ENCODE data around the gene DARS1. TPM values are rescaled to one million over a fixed set of nuclear protein-coding genes. Genes with fewer than 3 reads are reported as not detected.
"Not testable (repeated sequence)": the region's sequence is repeated elsewhere in the genome, so short reads cannot be mapped to it uniquely, and the experiment has no call there.

DARS1 gene
- total RNA-seq, 1 experiment from 2014 or later = 149 TPM

DNA sequence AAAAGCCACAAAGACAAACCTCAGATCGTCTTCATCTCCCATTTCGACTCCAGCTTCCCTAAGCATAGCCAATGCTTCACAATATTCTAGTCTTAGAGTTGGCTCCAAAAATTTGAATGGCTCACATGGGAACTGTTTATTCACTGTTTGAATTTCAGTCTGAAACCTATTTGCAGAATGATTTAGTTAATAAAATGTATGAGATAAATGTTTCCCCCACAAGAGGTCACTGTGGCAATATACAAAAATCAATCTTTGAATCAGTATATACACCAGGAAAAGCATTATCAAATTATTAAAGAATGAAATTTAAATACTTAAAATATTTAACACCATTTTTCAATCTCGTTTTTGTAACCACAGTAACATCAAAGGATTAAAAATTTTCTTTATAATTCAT lies 69.2 kb downstream of the DARS1 start:
- DNase-seq = peak in 1 of 2 experiments; percentile 81
- Histone ChIP-seq H3K27me3 (no peaks in the 10 kb centered on the region), H3K4me1 (peaks cover 17% of the 10 kb centered on the region), H3K36me3 (peaks cover 50% of the 10 kb centered on the region), H3K27ac (peak overlapping the region; percentile 6; the same call in 1 of the 2 replicates), H3K9me3 (replicated peaks) (no peaks in the 10 kb centered on the region), H3K4me3 (no peak overlapping the region)

DNA sequence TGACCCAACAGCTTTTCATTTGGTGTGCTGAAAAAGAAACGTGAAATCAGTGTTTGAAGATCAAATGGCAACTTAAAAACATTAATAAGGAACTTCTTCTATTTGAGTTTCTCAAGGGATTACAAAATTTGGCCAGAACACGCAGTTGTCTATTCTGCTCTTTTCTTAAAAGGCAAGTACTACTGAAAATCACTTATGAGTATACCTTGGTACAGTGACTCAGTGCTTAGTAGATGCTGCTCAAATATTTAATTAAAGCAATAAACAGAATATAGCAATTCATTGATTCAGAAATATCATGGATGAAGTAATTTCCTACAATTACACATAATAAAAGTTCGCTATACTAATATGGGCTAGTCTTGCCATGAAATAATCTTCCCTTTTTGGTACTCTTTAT lies 70.9 kb downstream of the DARS1 start:
- H3K9me3 ChIP-seq (replicated peaks) = no peaks in the 10 kb centered on the region
- peaks cover 17% of the 10 kb centered on the region for H3K4me1 ChIP-seq
- DNase-seq = no peak
- H3K27me3 ChIP-seq = no peaks in the 10 kb centered on the region
- H3K27ac ChIP-seq = no peak overlapping the region
- peaks cover 54% of the 10 kb centered on the region for H3K36me3 ChIP-seq
- H3K4me3 ChIP-seq = no peak overlapping the region

DNA sequence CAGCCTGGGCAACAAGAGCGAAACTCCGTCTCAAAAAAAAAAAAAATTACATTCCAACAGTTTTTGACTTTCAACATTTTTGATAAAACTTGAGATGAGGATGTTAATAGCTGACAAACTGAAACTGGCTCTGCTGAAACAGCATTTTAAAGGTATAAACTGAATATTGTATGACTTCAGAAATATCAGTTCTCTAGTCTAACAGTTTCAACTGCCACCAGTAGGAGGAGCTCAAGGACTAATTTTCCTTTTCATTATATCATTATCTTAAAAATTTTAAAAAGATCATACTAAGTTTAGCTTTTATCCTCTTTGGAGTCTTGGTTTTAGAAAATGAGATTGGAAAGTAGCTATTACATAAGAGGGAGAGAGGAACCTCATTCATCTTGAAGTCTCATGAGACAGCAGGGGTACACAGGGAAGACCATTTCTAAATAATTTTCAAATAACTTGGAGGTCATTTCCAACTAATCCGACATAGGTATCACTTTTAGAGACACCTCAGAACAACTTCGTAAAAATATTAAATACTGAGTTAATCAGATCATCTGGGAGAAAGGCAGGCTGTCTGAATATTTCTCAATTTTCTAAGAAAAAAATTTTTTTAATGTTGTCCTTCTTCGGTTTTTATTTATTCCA lies 71.6 kb downstream of the DARS1 start:
- Histone ChIP-seq H3K9me3 (replicated peaks) (no peaks in the 10 kb centered on the region), H3K4me3 (no peak overlapping the region), H3K36me3 (peaks cover 52% of the 10 kb centered on the region), H3K4me1 (peaks cover 17% of the 10 kb centered on the region), H3K27me3 (no peaks in the 10 kb centered on the region), H3K27ac (no peak overlapping the region; the same call in 1 of the 2 replicates)
- peak; percentile 32 to 85 for DNase-seq

DNA sequence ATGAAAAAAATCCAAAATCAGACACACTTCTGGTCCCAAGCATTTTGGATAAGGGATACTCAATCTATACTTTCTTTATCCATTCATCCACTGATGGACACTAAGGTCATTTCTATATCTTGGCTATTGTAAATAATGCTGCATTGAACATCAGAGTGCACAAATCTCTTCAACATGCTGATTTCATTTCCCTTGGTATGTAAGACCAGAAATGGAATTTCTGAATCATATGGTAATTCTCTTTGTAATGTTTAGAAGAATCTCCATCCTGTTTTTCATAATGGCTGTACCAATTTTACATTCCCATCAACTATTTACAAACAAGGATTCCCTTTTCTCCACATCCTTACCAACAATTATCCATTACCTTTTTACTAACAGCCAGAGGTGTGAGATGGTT lies 75.5 kb downstream of the DARS1 start:
- Histone ChIP-seq H3K4me1 (peaks cover 12% of the 10 kb centered on the region), H3K36me3 (peaks cover 73% of the 10 kb centered on the region)
- DNase-seq = no peak

DNA sequence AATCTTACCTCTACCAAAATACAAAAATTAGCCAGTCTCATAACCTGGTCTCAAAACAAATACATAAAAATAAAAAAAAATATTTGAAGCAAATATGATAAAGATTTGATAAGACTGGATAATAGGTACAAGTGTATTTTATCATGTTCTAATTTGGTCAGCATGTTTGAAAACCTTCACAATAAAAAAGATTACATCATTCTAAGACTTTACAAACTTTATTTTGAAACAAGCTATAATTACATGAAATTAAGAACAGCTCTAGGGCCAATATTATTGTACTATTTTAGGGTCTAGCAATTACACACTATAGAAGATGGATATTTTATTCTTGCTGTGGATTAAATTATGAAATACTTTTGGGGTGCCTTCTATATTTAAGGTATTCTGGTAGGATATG lies 79.7 kb downstream of the DARS1 start:
- peaks cover 54% of the 10 kb centered on the region for H3K36me3 ChIP-seq
- H3K4me1 ChIP-seq = no peaks in the 10 kb centered on the region
- no peak overlapping the region for H3K27ac ChIP-seq
- no peak for DNase-seq
- no peak overlapping the region for H3K4me3 ChIP-seq
- H3K27me3 ChIP-seq = no peaks in the 10 kb centered on the region
- no peaks in the 10 kb centered on the region for H3K9me3 ChIP-seq (replicated peaks)

More for the DNA sequence above, 75.5 kb downstream of the DARS1 start:
- Histone ChIP-seq H3K27me3 (no peaks in the 10 kb centered on the region), H3K4me3 (no peak overlapping the region), H3K9me3 (replicated peaks) (no peaks in the 10 kb centered on the region), H3K27ac (no peak overlapping the region)

DNA sequence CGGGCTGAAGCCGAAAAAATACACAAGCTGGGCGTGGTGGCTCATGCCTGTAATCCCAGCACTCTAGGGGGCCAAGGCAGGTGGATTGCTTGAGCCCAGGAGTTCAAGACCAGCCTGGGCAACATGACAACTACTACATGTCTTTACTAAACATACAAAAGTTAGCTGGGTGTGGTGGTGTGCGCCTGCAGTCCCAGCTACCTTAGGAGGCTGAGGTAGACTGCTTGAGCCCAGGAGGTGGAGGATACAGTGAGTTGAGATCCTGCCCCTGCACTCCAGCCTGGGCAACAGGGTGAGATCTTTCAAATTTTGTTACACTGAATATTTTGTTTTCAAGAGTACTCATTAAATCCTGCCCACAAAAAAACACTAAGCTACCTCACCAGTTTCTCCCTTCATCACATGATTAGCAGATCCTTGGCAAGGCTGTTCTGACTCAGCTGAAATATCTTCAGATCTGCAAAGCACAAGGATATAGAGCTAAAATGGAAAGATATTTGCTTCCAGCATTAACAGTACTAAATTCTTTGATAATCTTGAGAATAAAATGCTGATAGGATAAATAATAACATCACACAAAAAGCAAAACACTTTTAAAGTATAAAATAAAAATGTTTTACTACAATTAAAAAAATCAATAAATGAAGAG lies 81.0 kb downstream of the DARS1 start:
- Histone ChIP-seq H3K4me1 (no peaks in the 10 kb centered on the region), H3K36me3 (peaks cover 41% of the 10 kb centered on the region), H3K27ac (no peak overlapping the region), H3K9me3 (replicated peaks) (no peaks in the 10 kb centered on the region), H3K4me3 (no peak overlapping the region), H3K27me3 (no peaks in the 10 kb centered on the region)
- no peak for DNase-seq

DNA sequence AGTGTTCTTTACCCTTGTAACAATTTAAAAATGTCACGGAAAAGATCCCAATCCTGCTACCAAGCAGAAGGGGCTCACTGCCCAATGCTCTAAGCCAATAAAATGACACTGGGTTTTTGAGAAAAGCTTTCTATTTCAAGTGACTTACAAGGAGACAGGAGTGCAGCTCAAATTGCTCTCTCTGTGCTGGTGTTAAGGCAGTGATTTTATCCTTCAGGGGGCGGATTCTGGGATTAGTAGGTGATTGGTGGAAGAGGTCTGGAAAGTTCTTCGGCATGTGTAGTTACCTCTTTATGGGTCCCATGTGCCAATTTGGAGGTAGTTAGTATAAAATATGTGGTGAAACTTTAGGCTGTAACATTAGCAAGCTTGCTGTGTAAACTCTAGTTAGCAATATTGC lies 81.8 kb downstream of the DARS1 start:
- Histone ChIP-seq H3K9me3 (replicated peaks) (no peaks in the 10 kb centered on the region), H3K4me1 (no peaks in the 10 kb centered on the region), H3K27ac (no peak overlapping the region), H3K27me3 (no peaks in the 10 kb centered on the region), H3K4me3 (no peak overlapping the region), H3K36me3 (peaks cover 38% of the 10 kb centered on the region)
- DNase-seq = no peak

DNA sequence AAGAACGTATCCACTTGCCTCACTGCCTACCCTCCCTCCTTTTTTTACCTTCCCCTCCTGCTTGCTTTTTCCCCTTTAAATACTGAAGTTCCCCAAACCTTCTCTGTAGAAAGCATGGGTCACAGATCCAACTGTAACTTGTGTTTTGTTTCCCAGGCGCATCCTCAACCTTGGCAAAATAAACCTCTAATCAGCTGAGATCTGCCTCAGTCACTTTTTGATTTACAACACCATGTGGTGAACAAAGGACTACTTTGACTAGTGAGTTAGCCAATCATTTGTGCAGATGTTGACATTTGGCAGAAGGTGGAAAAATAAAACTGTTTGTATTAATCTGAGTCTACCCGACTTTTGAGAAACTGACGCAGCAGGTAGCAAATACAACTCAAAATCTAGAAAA lies 85.9 kb downstream of the DARS1 start:
- H3K9me3 ChIP-seq (replicated peaks) = no peaks in the 10 kb centered on the region
- no peak overlapping the region for H3K27ac ChIP-seq
- no peak overlapping the region for H3K4me3 ChIP-seq
- H3K4me1 ChIP-seq = no peaks in the 10 kb centered on the region
- peaks cover 15% of the 10 kb centered on the region for H3K36me3 ChIP-seq
- DNase-seq = no peak
- no peaks in the 10 kb centered on the region for H3K27me3 ChIP-seq

DNA sequence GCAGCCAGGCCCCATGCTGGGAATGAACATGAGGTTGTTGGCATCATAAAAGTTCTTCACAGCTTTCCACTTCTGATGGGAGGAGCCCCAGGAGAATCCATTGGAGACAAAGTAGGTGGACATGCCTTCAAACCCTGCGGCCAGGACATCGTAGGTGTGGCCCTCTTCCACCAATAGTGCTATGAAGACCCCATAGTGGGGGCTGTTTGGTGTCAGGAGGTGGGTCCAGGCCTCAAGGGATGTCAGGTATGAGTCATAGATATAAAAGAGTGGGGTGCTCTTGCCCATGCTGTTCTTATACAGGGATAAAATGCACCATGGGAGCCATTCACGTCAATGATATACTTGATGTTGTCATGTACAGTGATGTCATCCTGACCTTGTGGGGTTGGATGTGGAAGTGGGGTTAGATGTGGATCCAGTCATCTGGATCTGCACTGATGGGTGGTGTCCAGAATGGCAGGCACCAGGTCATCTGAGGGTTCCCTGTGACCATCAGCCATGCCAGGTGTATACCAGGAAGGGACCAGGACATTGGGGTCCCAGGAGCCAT lies 87.1 kb downstream of the DARS1 start:
- H3K27me3 ChIP-seq = no peaks in the 10 kb centered on the region
- H3K4me1 ChIP-seq = no peaks in the 10 kb centered on the region
- H3K4me3 ChIP-seq = no peak overlapping the region
- peaks cover 8% of the 10 kb centered on the region for H3K36me3 ChIP-seq
- no peak overlapping the region for H3K27ac ChIP-seq
- DNase-seq = no peak
- H3K9me3 ChIP-seq (replicated peaks) = no peaks in the 10 kb centered on the region

DNA sequence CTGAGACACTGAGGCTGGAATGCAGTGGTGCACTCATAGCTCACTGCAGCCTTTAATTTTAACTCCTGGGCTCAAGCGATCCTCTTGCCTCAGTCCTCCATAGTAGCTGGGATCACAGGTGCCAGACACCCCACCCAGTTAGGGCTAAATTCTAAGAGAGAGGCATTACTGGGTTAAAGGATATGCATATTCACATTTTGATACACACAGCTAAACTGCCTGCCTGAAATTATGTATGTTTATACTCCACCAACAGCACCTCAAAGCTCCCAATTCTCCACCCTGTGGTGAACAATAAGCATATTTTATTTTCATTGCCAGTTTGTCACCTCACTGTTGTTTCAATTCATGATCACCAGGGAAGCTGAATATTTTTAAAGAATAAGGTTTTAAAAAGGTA lies 90.5 kb downstream of the DARS1 start:
- H3K27me3 ChIP-seq = no peaks in the 10 kb centered on the region
- no peaks in the 10 kb centered on the region for H3K9me3 ChIP-seq (replicated peaks)
- no peak for DNase-seq
- H3K36me3 ChIP-seq = peaks cover 5% of the 10 kb centered on the region; the same call in 1 of the 2 replicates
- no peaks in the 10 kb centered on the region for H3K4me1 ChIP-seq
- H3K4me3 ChIP-seq = no peak overlapping the region
- no peak overlapping the region for H3K27ac ChIP-seq

DNA sequence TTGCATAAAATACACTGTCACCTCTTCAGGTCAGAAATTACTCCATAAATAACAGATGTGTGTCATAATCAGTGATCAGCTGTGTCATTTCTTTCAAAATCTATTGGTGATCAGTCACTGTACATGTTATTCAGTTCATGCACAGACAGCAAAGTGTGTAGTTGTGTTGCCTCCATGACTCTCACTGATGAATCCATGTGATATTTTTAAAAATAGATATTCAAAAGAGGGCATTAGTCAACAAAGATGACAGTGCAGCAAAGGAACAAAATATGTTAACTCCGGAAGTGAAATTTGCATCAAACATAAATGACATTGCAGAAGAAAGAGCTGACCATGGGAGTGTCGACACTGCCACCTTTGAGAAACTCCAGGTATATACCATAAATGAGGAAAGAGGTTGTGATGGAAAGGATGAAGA lies 92.0 kb downstream of the DARS1 start:
- H3K27ac ChIP-seq = no peak overlapping the region
- no peak for DNase-seq

DNA sequence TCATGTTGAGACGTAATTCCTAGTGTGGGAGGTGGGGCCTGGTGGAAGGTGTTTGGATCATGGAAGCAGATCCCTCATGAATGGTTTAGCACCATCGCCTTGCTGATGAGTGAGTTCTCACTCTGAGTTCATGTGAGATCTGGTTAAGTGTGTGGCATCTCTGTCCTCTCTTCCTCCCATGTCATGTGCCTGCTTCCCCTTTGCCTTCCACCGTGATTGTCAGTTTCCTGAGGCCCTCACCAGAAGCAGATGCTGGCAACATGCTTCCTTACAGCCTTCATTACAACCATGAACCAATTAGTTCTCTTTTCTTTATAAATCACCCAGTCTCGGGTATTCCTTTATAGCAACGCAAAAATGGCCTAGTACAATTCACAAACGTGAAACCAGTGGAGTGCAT lies 94.6 kb downstream of the DARS1 start:
- no peak for DNase-seq
- Histone ChIP-seq H3K27me3 (no peaks in the 10 kb centered on the region), H3K27ac (no peak overlapping the region), H3K9me3 (replicated peaks) (no peaks in the 10 kb centered on the region), H3K4me1 (no peaks in the 10 kb centered on the region), H3K4me3 (no peak overlapping the region), H3K36me3 (no peaks in the 10 kb centered on the region)

More for the DNA sequence above, 92.0 kb downstream of the DARS1 start:
- Histone ChIP-seq H3K36me3 (peaks cover under 1% of the 10 kb centered on the region; the same call in 1 of the 2 replicates), H3K4me1 (no peaks in the 10 kb centered on the region), H3K9me3 (replicated peaks) (no peaks in the 10 kb centered on the region), H3K4me3 (no peak overlapping the region), H3K27me3 (no peaks in the 10 kb centered on the region)

DNA sequence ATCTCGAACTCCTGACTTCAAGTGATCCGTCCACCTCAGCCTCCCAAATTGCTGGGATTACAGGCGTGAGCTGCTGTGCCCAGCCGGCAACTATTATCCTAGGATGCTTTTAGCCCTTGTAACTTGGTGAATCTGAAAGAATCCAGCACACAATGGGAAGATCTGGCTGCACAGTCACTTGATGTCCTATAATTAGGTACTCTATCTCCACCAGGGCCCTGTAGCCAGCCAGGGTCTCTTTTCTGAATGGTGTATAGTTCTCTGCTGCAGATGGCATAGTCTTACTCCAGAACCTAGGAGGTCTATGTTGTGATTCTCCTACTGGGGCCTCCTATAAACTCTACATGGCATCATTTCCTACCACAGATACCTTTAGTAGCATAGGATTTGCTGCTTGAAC lies 95.3 kb downstream of the DARS1 start:
- Histone ChIP-seq H3K4me1 (no peaks in the 10 kb centered on the region), H3K4me3 (no peak overlapping the region), H3K27me3 (no peaks in the 10 kb centered on the region), H3K9me3 (replicated peaks) (no peaks in the 10 kb centered on the region), H3K36me3 (no peaks in the 10 kb centered on the region), H3K27ac (no peak overlapping the region)
- DNase-seq = no peak

DNA sequence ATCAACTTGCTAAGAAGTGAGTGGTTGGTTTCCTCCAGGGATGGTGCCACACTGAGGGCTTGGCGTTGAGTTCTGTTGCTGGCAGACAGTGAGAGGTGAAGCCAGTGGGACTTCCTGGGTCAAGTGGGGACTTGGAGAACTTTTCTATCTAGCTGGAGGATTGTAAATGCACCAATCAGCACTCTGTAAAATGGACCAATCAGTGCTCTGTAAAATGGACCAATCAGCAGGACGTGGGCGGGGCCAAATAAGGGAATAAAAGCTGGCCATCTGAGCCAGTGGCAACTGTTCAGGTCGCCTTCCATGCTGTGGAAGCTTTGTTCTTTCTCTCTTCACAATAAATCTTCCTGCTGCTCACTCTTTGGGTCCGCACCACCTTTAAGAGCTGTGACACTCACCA lies 96.8 kb downstream of the DARS1 start:
- not testable (repeated sequence) for H3K9me3 ChIP-seq (replicated peaks); H3K27me3 ChIP-seq; H3K27ac ChIP-seq; DNase-seq; H3K4me1 ChIP-seq; H3K4me3 ChIP-seq; H3K36me3 ChIP-seq

DNA sequence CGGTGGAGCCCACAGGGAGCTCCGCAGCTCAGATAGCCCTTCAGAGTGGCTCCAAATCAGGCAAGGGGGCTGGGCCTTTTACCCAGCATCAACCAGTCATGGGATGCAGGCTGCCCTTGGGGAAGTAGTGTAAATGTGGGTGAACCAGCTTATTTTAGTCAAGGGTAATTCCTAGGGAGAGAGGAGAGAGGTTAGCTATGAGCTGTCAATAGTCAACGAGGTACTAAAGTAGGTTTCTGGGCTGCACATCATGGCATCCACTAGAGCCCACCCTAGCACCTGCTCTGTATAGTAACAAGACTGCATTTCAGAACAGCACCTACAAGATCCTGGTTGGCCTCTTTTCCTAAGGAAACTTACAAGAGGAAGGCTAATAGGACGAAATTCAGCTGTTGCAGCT lies 99.7 kb downstream of the DARS1 start:
- Histone ChIP-seq H3K9me3 (replicated peaks) (no peaks in the 10 kb centered on the region; the same call in 1 of the 2 replicates), H3K27me3 (no peaks in the 10 kb centered on the region), H3K27ac (no peak overlapping the region), H3K4me1 (no peaks in the 10 kb centered on the region), H3K4me3 (no peak overlapping the region), H3K36me3 (no peaks in the 10 kb centered on the region)
- DNase-seq = no peak

All from SJCRH30 (cell line).